Ovary (tissue), 9 donors: ENCODE results near the gene PABPN1. TPM values are rescaled to one million over a fixed set of nuclear protein-coding genes. Genes with fewer than 3 reads are reported as not detected.

ENCODE experiments used
- DNase-seq, 5 donors: peaks; one replicate each; pipeline ENCODE4 v3.0.0-alpha.2; 2019 to 2020
- H3K27ac ChIP-seq, 2 donors: fragments of 200-600 bp; one replicate each; pipeline versions ENCODE4 v1.5.1 to v1.8.0; 2019 to 2022
- H3K27me3 ChIP-seq: fragments of 200-600 bp; one replicate; pipeline ENCODE4 v1.8.0; 2022
- H3K36me3 ChIP-seq: fragments of 200-600 bp; sonication (generic); one replicate; pipeline ENCODE4 v1.5.1; 2019
- H3K4me1 ChIP-seq: one replicate; pipeline ENCODE4 v1.8.1; 2013; ENCODE audit warnings: mild to moderate bottlenecking, moderate library complexity; ENCODE audit not compliant: insufficient read depth
- H3K4me3 ChIP-seq: fragments of 200-600 bp; sonication (generic); one replicate; pipeline ENCODE4 v1.5.1; 2017
- H3K9me3 ChIP-seq, 2 donors: fragments of 200-600 bp in 1 of 2; sonication (generic) in 1 of 2; one replicate each; pipeline versions ENCODE4 v1.5.1 to v1.8.1; 2013 to 2019; ENCODE audit warnings: mild to moderate bottlenecking in 1 of 2, moderate library complexity in 1 of 2
- CTCF ChIP-seq, 3 donors: fragments of 450-650 bp in 2 of 3; fragments of 200-600 bp in 1 of 3; IDR thresholded peaks; one replicate each; pipeline versions ENCODE4 v1.5.1 to v1.8.0; 2016 to 2022; ENCODE audit warnings: antibody characterized with exemption in 3 of 3, mild to moderate bottlenecking in 1 of 3
- EP300 ChIP-seq: sonication (generic); formaldehyde crosslinking; IDR thresholded peaks from one replicate; pipeline ENCODE4 v1.6.1; 2017; ENCODE audit warnings: antibody characterized with exemption
- POLR2A ChIP-seq: fragments of 450-650 bp; IDR thresholded peaks from one replicate; pipeline ENCODE4 v1.6.1; 2017; ENCODE audit warnings: antibody characterized with exemption, mild to moderate bottlenecking, moderate library complexity
- WGBS, 3 donors: extraction: QIAGEN DNeasy Blood & Tissue Kit in 1 of 3; methylation state at CpG; one replicate each; pipeline versions ENCODE4 v1.1.5 to v1.1.7; 2013 to 2017; 5-methylcytosine and 5-hydroxymethylcytosine counted together
- intact Hi-C, 4 donors: fragments of 100-400 bp; cut with DNase I; formaldehyde crosslinking; loops; one replicate each; pipeline versions ENCODE4 v1.11.0 to v1.15.1; 2022 to 2023
- polyA plus RNA-seq, 2 donors: library from polyadenylated mRNA; stranded (reverse); fragments of 200-250 nt in 1 of 2; fragments of 350-450 nt in 1 of 2; fragmentation: Illumina TruSeq in 1 of 2; extraction: RNeasy Lipid Tissue Mini Kit (QIAGEN cat#74804) in 1 of 2; gene quantifications; one replicate each; pipeline ENCODE4 v1.2.3, GENCODE V29; 2013 to 2014
- total RNA-seq, 7 donors: library from RNA; depleted of rRNA in 2 of 7; stranded (reverse); fragments of >200 nt in 2 of 7; fragmentation: NEBNext Ultra II Directional in 3 of 7; extraction: Animal tissue kit (Norgen Biotek cat#: 25700) in 3 of 7; gene quantifications; one replicate each; pipeline versions ENCODE4 v1.1.0 to v1.2.4, GENCODE V29; 2016 to 2023
- donor health status: DM: no; HTN: no; CAD: no; lungs with moderate emphysema.
- donor health status: DM: no; HTN: no; CAD: no.
- donor health status: Bipolar disorder and iron deficiency.
- donor health status: DM: yes; HTN: yes; CAD: no.
- donor health status: DM: no; HTN: no; CAD: no.
- donor health status: DM: yes; HTN: yes; CAD: no.

PABPN1 gene
- total and polyA plus RNA-seq, 9 donors: 37.2 to 164 (median 136) TPM

GRCh38 chr14:23316300-23316699 is 5.0 kb upstream of the PABPN1 start:
- 78 to 82% (median 79%) methylated on average over 5 of the region's 5 CpGs for WGBS, 3 donors
- H3K4me1 ChIP-seq: peaks cover 6% of the 10 kb centered on the region
- intact Hi-C loops: no loop called here
- TF ChIP-seq CTCF (IDR thresholded peaks at IDR 0.05) (no peak), EP300 (no peak), POLR2A (no peak)
- H3K27ac ChIP-seq: no peak overlapping the region
- H3K27me3 ChIP-seq: no peaks in the 10 kb centered on the region
- no peak overlapping the region for H3K4me3 ChIP-seq
- no peak for DNase-seq
- no peaks in the 10 kb centered on the region for H3K9me3 ChIP-seq
- no peaks in the 10 kb centered on the region for H3K36me3 ChIP-seq

GRCh38 chr14:23319746-23320583 is 1.3 kb upstream of the PABPN1 start:
- Histone ChIP-seq H3K27me3 (no peaks in the 10 kb centered on the region), H3K4me3 (peak overlapping the region; percentile 46), H3K27ac (peak overlapping the region in 1 of 2 donors; percentile 98), H3K9me3 (no peaks in the 10 kb centered on the region), H3K4me1 (peaks cover 9% of the 10 kb centered on the region), H3K36me3 (no peaks in the 10 kb centered on the region)
- peak in 3 of 5 donors; percentile 28 to 52 (median 44) for DNase-seq
- TF ChIP-seq CTCF (IDR thresholded peaks at IDR 0.05) (no peak), POLR2A (peak; percentile 19)
- intact Hi-C loops: loop anchor here (1.0 to 10.0 kb wide), 6 partner anchors 17 to 245 kb away; partner anchors contain the start of genes NGDN (in 3 of the 4), PPP1R3E (in 2 of the 4), AP1G2 (in 1 of the 4) and THTPA (in 1 of the 4)
- WGBS, 3 donors: 85 to 94% (median 89%) methylated on average over 17 of the region's 17 CpGs

- Histone ChIP-seq H3K27me3 (no peaks in the 10 kb centered on the region), H3K4me3 (peak overlapping the region; percentile 81), H3K4me1 (peaks cover 10% of the 10 kb centered on the region), H3K36me3 (no peaks in the 10 kb centered on the region), H3K9me3 (no peaks in the 10 kb centered on the region), H3K27ac (peak overlapping the region; percentile 67 to 76)
- no peak for TF ChIP-seq POLR2A
- TF ChIP-seq EP300: no peak
- no peak for TF ChIP-seq CTCF (IDR thresholded peaks at IDR 0.05)
- peak in 1 of 5 donors; percentile 70 for DNase-seq
- intact Hi-C loops: loop anchor here (2.0 to 10.0 kb wide), 5 partner anchors 19 to 243 kb away; partner anchors contain the start of genes NGDN (in 3 of the 4), PPP1R3E (in 2 of the 4), AP1G2 (in 1 of the 4) and THTPA (in 1 of the 4)
- WGBS, 3 donors: 1% methylated on average over 23 to 64 of the region's 64 CpGs
Measured at GRCh38 chr14:23321572-23322547, 603 bp downstream of the PABPN1 start.
